OCI-LY1 (cell line): ENCODE results near the gene CDKN2A.

Source experiments
- CTCF ChIP-seq: fragments of 200-600 bp; sonication (generic), shearing (Covaris generic); IDR thresholded peaks from 2 replicates; pipeline ENCODE4 v1.5.1; 2017; ENCODE audit warnings: mild to moderate bottlenecking, antibody characterized with exemption, low read length, moderate library complexity, mixed read lengths
- EZH2 ChIP-seq: fragments of 200-600 bp; sonication (generic), shearing (Covaris generic); IDR thresholded peaks from 2 replicates; pipeline ENCODE4 v1.8.0; 2017; ENCODE audit warnings: borderline replicate concordance, mixed run types, mild to moderate bottlenecking, antibody characterized with exemption, low read length, moderate library complexity, mixed read lengths

GRCh38 chr9:21991072-21991959 is 2.9 kb downstream of the CDKN2A start:
- no peak for TF ChIP-seq CTCF
- no peak for TF ChIP-seq EZH2
